ENCODE results near the gene ASPSCR1.

Gene ASPSCR1

GRCh38 chr17:81999976-82000802, 22.8 kb downstream of the ASPSCR1 start:
- DNase-seq: no peak

GRCh38 chr17:82000803-82001570, 23.6 kb downstream of the ASPSCR1 start:
- DNase-seq: no peak

GRCh38 chr17:82001571-82002056, 24.2 kb downstream of the ASPSCR1 start:
- no peak for DNase-seq

GRCh38 chr17:82003411-82004381, 26.3 kb downstream of the ASPSCR1 start:
- peak in 1 of 14 donors; percentile 52 for DNase-seq

GRCh38 chr17:82004517-82005455, 27.4 kb downstream of the ASPSCR1 start:
- DNase-seq: no peak

- DNase-seq: peak in 1 of 14 donors; percentile 20
Measured at GRCh38 chr17:82005701-82006348, 28.4 kb downstream of the ASPSCR1 start.

- DNase-seq: peak in 9 of 14 donors; percentile 5 to 90 (median 32)
Measured at GRCh38 chr17:82006468-82007227, 29.2 kb downstream of the ASPSCR1 start.

- DNase-seq: no peak
Measured at GRCh38 chr17:82007228-82007494, 29.7 kb downstream of the ASPSCR1 start.

- peak in 2 of 14 donors; percentile 34 to 55 for DNase-seq
Measured at GRCh38 chr17:82007495-82008257, 30.2 kb downstream of the ASPSCR1 start.

- DNase-seq: no peak
Measured at GRCh38 chr17:82008258-82008940, 31.0 kb downstream of the ASPSCR1 start.

GRCh38 chr17:82008941-82009405, 31.5 kb downstream of the ASPSCR1 start:
- peak in 2 of 14 donors; percentile 28 to 35 for DNase-seq

- no peak for DNase-seq
Measured at GRCh38 chr17:82009413-82009812, 32.0 kb downstream of the ASPSCR1 start.

- no peak for DNase-seq
Measured at GRCh38 chr17:82010575-82011525, 33.4 kb downstream of the ASPSCR1 start.

- no peak for DNase-seq
Measured at GRCh38 chr17:82011617-82012187, 34.3 kb downstream of the ASPSCR1 start.

GRCh38 chr17:82012261-82012639, 34.8 kb downstream of the ASPSCR1 start:
- no peak for DNase-seq

- peak in 1 of 14 donors; percentile 36 for DNase-seq
Measured at GRCh38 chr17:82012640-82013295, 35.3 kb downstream of the ASPSCR1 start.

Data from C1 segment of cervical spinal cord (tissue), 14 donors.